HS-5 (cell line): ENCODE data around the gene SLC25A29.
"Not testable (repeated sequence)": the region's sequence is repeated elsewhere in the genome, so short reads cannot be mapped to it uniquely, and the experiment has no call there.

Experiments
- DNase-seq: peaks from one replicate; pipeline ENCODE4 v3.0.0-alpha.2; 2012; ENCODE audit warnings: low read depth

Gene SLC25A29

GRCh38 chr14:100306101-100306997 lies at the start of gene SLC25A29:
SLC25A29 (minus strand) TSS chr14:100306444; CDS start chr14:100306232, 212 bp downstream.
- DNase-seq, result peak; percentile 14

GRCh38 chr14:100350986-100351385 lies 44.7 kb upstream of the SLC25A29 start:
- no peak for DNase-seq

- DNase-seq, result no peak
These were observed 44.2 kb upstream of the SLC25A29 start for GRCh38 chr14:100350276-100350926.

- DNase-seq, result no peak
These were observed 42.8 kb upstream of the SLC25A29 start for GRCh38 chr14:100348784-100349685.

GRCh38 chr14:100348253-100348729 lies 42.0 kb upstream of the SLC25A29 start:
- DNase-seq, result no peak

GRCh38 chr14:100346306-100347091 lies 40.3 kb upstream of the SLC25A29 start:
- DNase-seq, result no peak

GRCh38 chr14:100345711-100346110 lies 39.5 kb upstream of the SLC25A29 start:
- DNase-seq, result no peak

GRCh38 chr14:100344657-100345056 lies 38.4 kb upstream of the SLC25A29 start:
- not testable (repeated sequence) for DNase-seq

GRCh38 chr14:100342826-100343225 lies 36.6 kb upstream of the SLC25A29 start:
- not testable (repeated sequence) for DNase-seq

- DNase-seq, result no peak
These were observed 36.0 kb upstream of the SLC25A29 start for GRCh38 chr14:100342195-100342594.

GRCh38 chr14:100341301-100342031 lies 35.2 kb upstream of the SLC25A29 start:
- DNase-seq, result peak; percentile 18

GRCh38 chr14:100340423-100340813 lies 34.2 kb upstream of the SLC25A29 start:
- DNase-seq, result no peak

GRCh38 chr14:100339766-100340422 lies 33.6 kb upstream of the SLC25A29 start:
- DNase-seq, result no peak

GRCh38 chr14:100336618-100337530 lies 30.6 kb upstream of the SLC25A29 start:
- DNase-seq, result no peak

GRCh38 chr14:100334904-100335303 lies 28.7 kb upstream of the SLC25A29 start:
- no peak for DNase-seq

- no peak for DNase-seq
These were observed 27.6 kb upstream of the SLC25A29 start for GRCh38 chr14:100333827-100334226.

- no peak for DNase-seq
These were observed 27.1 kb upstream of the SLC25A29 start for GRCh38 chr14:100333311-100333710.

- no peak for DNase-seq
These were observed 26.6 kb upstream of the SLC25A29 start for GRCh38 chr14:100332797-100333196.
